ENCODE measurements around the gene IFNGR1.
A peak's percentile ranks its signal among the peaks of the same experiment; 100 is the strongest.
"Not testable (repeated sequence)": the region's sequence is repeated elsewhere in the genome, so short reads cannot be mapped to it uniquely, and the experiment has no call there.

The IFNGR1 gene

GRCh38 chr6:137218917-137219663 is at the start of gene IFNGR1:
Gene IFNGR1, minus strand, starts transcription at chr6:137219385. Its CDS starts 58 bp downstream, at chr6:137219327.
- DNase-seq = peak; percentile 57 to 87

- no peak for DNase-seq
Observed at GRCh38 chr6:137268911-137269310, 49.7 kb upstream of the IFNGR1 start.

DNA sequence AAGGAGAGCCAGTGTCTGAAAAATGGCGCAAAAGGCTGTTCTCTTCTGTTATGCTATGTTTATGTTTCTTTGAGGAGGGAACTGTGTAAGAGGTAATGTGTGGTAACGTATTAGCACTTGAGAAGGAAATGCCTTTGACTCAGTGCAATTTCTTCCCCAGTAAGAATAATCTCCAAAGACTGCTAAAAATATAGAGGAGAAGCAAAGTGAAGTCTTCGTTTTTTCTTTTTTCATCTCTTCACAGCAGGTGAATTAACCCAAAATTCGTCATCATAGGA is 47.1 kb upstream of the IFNGR1 start:
- no peak for DNase-seq

DNA sequence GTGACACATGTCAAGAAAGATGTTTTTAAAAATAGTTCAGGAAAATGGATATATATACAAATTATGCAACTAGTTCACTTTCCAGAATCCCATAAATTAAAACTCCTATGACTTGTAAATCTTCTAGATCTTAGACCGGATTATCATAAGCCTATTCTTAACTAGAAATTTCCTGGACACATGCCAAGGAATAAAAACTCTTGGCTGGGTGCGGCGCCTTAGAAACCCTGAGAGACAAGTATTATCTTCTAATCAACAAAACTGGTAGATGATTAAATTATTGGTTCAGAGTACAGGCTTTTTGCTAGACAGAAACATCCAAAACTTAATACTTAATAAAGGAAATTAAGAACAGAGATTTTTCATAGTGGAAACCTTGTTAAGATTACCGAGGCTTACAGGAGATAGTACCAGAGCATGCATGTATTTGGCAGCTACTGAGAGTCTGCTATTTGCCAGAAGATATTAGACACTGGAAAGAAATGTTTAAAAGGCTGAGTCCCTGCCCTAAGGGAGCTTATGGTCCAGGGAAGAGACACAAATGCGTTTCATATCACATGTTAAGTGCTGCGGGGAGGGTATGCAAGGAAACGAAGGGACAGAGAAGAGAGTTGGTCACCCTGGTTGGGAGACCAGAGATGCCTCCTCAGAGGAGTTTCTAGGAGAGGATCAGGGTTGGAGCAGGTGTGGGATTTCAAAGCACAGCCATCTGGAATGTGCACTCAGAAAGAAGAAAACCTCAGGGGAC is 46.5 kb upstream of the IFNGR1 start:
- DNase-seq = no peak

DNA sequence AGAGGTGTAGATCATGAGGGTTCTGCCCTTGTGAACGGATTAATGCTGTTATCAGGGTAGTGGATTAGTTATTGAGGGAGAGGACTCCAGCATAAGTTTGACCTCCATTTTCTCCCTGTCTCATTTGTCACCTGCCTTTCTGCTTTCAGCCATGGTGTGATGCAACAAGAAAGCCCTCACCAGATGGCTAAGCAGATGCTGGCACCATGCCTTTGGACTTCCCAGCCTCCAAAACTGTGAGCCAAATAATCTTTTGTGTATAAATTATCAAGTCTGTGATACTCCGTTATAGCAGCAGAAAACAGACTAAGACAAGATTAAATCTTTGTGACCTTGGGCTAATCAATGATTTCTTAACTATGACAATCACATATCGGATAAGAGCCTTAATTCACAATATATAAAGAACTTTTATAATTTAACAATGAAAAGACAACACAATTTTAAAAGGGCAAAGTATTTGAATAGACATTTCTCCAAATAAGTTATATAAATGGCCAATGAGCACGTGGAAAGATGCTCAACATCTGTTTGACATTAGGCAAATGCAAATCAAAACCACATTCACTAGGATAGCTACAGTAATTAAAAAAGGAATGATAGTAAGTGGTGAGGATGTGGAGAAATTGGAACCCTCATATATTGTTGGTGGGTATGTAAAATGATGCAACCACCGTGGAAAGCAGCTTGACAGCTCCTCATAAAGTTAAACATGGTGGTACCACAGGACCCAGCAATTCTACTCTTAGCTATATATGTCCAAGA is 45.3 kb upstream of the IFNGR1 start:
- no peak for DNase-seq

- DNase-seq = no peak
Observed at GRCh38 chr6:137261761-137262160, 42.6 kb upstream of the IFNGR1 start.

DNA sequence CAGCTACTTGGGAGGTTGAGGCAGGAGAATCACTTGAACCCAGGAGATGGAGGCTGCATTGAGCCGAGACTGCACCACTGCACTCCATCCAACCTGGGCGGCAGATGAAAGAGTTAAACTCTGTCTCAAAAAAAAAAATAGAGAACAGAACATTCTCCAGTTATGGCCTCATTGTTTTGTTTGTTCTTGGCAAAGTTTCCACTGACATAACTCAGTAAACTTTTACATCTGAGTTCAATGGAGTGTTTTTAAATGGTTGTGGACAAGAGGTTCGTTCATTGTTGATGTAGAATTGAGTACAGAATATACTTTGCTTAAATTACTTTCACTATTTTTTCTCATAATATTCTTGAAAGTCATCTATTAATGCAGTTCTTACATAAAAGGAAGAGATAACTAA is 42.2 kb upstream of the IFNGR1 start:
- DNase-seq = no peak

DNA sequence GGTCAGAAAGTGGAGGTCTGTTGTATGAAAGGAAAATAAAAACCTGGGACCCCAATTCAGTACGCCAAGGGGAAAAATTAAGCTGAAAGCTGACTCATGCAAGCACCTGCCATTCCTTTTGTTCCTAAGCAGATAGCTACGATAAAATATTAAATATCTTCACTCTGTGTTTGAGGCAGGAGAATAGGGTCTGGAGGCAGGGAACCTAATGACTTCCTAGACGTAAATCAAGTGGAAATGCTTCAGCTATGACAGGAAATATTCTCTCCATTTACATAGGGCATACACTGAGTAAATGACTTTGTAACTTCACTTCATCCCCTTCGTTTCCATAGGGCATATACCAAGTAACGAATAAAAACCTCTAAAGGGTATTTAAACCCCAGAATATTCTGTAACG is 41.0 kb upstream of the IFNGR1 start:
- no peak for DNase-seq

GRCh38 chr6:137259349-137259748 is 40.2 kb upstream of the IFNGR1 start:
- no peak for DNase-seq

- DNase-seq = no peak
Observed at GRCh38 chr6:137258170-137258569, 39.0 kb upstream of the IFNGR1 start.

GRCh38 chr6:137256350-137257103 is 37.3 kb upstream of the IFNGR1 start:
- DNase-seq = no peak

GRCh38 chr6:137254966-137255365 is 35.8 kb upstream of the IFNGR1 start:
- DNase-seq = no peak

- DNase-seq = not testable (repeated sequence)
Observed at GRCh38 chr6:137254430-137254829, 35.2 kb upstream of the IFNGR1 start.

DNA sequence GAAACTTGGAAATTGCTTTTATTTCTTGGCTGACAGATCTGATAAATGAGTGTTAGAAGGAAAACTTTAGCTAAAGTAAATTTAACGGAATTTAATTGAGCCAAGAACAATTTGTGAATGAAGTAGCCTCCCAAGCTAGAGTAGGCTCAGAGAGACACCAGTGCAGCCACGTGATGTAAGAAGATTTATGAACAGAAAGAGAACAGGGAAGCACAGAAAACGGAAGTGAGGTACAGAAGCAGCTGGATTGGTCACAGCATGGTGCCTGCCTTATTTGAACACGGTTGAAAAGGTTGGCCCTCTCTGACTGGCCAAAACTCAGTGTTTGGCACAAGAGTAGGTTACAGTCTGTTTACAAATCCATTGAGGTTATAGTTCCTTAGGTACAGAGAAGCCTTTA is 29.5 kb upstream of the IFNGR1 start:
- no peak for DNase-seq

- DNase-seq = no peak
Observed at GRCh38 chr6:137247724-137248123, 28.5 kb upstream of the IFNGR1 start.

DNA sequence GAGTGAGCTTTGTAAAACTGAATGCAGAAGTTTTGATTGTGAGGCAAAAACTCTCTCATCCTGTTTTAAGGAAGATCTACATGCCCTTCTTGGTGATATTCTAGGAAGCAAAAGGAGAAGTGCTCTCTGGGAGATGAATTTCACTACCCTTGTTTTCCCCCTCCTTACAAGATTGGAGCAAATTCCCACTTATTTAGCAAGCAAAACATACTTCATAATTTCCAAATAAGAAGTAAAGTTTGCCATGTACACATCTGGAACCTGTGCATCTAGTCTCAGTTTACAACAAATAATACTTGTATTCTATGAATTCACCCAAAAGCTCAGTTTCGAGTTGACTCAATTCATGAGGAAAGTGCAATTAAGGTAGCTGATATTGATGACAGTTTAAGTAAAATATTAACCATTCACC is 27.6 kb upstream of the IFNGR1 start:
- no peak for DNase-seq

- no peak for DNase-seq
Observed at GRCh38 chr6:137246164-137246563, 27.0 kb upstream of the IFNGR1 start.

DNA sequence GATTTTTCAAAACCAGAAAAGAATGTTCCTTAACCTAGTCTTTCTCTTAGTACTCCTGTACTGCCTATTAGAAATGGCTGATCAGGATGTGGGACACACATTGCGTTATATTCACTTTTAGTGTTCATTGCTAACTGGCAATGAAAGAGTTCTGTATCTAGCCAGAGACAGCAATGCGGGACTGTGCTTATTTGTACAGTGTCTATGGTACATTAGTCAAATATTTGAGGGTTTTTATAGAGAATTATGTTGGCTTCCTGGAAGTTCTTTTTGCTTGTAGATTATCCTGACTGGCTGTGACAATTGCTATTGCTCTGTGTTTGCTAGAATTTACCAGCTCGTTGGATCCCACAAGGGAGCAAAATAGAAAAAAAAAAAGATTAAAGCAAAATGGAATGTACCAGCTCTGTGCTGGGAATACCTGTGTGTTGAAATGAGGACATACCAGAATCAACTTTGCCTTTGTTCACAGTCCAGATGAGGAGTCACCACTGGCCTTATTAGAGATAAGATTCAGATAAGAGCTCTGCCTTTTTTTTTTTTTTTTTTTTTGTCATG is 22.4 kb upstream of the IFNGR1 start:
- no peak for DNase-seq

DNA sequence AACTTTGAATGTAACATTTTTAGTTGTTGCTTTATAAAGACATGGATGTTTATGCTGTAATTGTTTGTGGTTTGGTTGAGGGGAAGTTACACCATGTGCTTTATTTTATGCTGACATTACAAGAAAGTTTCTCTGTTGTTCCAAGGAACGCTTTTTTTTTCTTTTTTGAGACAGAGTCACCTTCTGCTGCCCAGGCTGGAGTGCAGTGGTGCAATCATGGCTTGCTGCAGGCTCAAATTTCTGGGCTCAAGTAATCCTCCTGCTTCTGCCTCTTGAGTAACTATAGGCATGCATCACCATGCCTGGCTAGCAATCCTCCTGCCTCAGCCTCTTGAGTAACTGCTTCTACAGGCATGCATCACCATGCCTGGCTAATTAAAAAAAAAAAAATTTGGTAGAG is 21.0 kb upstream of the IFNGR1 start:
- no peak for DNase-seq

DNA sequence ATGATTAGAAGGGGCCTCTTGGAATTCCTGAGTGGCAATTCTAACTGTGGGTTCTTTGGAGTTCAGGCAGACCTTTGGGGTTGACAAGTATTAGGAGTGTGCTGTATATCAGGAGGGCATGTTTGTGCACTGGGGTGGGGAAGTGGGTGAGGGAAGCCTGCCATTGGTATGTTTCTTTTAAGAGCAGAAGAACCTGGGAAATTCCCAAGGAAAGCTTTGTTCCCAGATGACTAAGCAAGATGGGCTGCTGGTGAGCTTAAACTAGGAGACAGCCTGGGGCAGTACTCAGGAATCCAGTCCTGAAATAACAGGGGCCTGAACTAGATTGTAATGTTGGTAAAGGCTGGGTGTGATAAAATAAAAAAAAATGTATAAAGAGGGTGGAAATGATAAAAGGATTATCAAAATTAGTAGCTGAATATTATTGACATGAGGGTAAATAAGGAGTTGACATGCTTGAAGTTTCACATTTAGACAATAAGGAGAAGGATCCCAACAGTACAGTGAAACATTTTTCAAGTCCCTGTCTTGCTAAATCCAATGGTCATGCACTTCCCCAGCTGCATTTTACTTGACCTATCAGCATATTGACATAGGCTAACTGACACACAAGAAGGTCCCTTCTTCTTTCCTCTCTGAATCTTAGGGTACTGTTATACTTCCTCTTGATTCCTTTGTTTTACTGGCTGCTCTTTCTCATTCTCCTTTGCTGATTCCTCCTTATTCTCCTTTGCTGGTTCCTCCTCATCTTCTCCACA is 18.4 kb upstream of the IFNGR1 start:
- no peak for DNase-seq

DNA sequence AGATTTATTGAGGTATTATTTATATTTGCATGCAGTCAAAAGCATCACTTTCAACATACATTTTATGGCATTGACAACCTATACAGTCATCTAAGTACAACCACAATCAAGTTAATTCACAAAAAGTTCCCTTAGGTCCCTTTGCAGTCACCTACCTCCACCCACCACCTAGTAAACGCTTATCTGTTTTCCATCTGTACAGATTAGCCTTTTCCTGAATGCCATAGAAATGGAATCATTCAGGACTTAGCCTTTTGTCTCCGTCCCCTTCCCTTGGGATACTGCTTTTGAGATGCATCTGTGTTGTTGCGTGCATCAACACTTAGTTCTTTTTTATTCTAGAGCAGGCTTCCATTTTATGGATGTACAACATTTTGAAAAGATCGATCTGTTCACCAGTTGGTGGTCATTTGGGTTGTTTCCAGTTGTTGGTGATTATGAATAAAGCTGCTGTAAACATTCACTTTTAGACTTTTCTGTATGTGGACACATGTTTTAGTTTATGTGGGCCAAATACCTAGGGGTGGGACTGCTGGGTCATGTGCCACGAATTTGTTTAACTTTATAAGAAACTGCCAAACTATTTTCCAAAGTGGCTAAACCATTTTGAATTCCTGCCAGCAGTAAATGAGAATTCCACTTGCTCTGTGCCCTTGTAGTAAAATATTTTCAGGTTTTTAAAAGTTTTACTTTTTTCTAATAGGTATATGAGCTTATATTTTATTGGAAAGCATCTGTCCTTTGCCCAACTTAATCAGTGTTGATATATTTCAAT is 17.6 kb upstream of the IFNGR1 start:
- no peak for DNase-seq
